Fibroblast of lung (primary cell): ENCODE measurements around the gene FAM184B. TPM values are rescaled to one million over a fixed set of nuclear protein-coding genes. Genes with fewer than 3 reads are reported as not detected.

Experiments used
- DNase-seq, 2 donors: peaks; one replicate each; pipeline versions ENCODE4 v3.0.0 to v3.0.0-alpha.2; 2010; ENCODE audit warnings: low read depth in 2 of 2
- H2AFZ ChIP-seq: 2 replicates; pipeline ENCODE4 v1.5.1; 2012; ENCODE audit warnings: low read length, control low read depth, inconsistent platforms
- H3K27ac ChIP-seq: 2 replicates; pipeline ENCODE4 v1.5.1; 2011; ENCODE audit warnings: low read length, control low read depth; ENCODE audit not compliant: insufficient read depth
- H3K27me3 ChIP-seq: 2 replicates; pipeline ENCODE4 v1.5.1; 2011; ENCODE audit warnings: mild to moderate bottlenecking, low read length; ENCODE audit not compliant: control insufficient read depth, insufficient read depth
- H3K36me3 ChIP-seq: 2 replicates; pipeline ENCODE4 v1.5.1; 2011; ENCODE audit warnings: low read length; ENCODE audit not compliant: control insufficient read depth, insufficient read depth
- H3K4me1 ChIP-seq: 2 replicates; pipeline ENCODE4 v1.5.1; 2011; ENCODE audit warnings: low read length; ENCODE audit not compliant: control insufficient read depth, insufficient read depth; ENCODE audit errors: extremely low read depth
- H3K4me2 ChIP-seq: 2 replicates; pipeline ENCODE4 v1.5.1; 2011; ENCODE audit warnings: low read length, control low read depth; ENCODE audit not compliant: insufficient read depth; ENCODE audit errors: extremely low read depth
- H3K4me3 ChIP-seq, 4 experiments: fragments of 200-600 bp in 1 of 4; sonication (generic) in 1 of 4; replicated peaks in 1 of 4; 2 replicates each; pipeline ENCODE4 v1.5.1; 2011 to 2016; ENCODE audit warnings: low read length in 4 of 4, low read depth in 3 of 4, mild to moderate bottlenecking in 3 of 4, control low read depth in 2 of 4, inconsistent platforms in 1 of 4, mixed read lengths in 1 of 4; ENCODE audit not compliant: insufficient read depth in 1 of 4; ENCODE audit errors: control extremely low read depth in 1 of 4
- H3K79me2 ChIP-seq: 2 replicates; pipeline ENCODE4 v1.5.1; 2012; ENCODE audit warnings: mild to moderate bottlenecking, low read length, inconsistent platforms; ENCODE audit not compliant: control insufficient read depth, insufficient read depth
- H3K9ac ChIP-seq: 2 replicates; pipeline ENCODE4 v1.5.1; 2011; ENCODE audit warnings: mild to moderate bottlenecking, low read length, control low read depth; ENCODE audit not compliant: insufficient read depth
- H3K9me3 ChIP-seq: 2 replicates; pipeline ENCODE4 v1.5.1; 2012; ENCODE audit warnings: low read depth, low read length; ENCODE audit not compliant: control insufficient read depth, insufficient read depth
- H4K20me1 ChIP-seq: 2 replicates; pipeline ENCODE4 v1.5.1; 2011; ENCODE audit warnings: low read length; ENCODE audit not compliant: control insufficient read depth, insufficient read depth; ENCODE audit errors: extremely low read depth
- EZH2 ChIP-seq: IDR thresholded peaks from 2 replicates; pipeline ENCODE4 v1.5.1; 2012; ENCODE audit warnings: low read length, control low read depth, mild to moderate bottlenecking; ENCODE audit errors: missing control alignments
- polyA plus RNA-seq, 2 donors: library from polyadenylated mRNA; depleted of rRNA in 1 of 2; stranded (reverse) in 1 of 2; unstranded in 1 of 2; fragments of >200 nt; gene quantifications; 2 replicates each; pipeline ENCODE4 v1.2.1, GENCODE V29; 2011 to 2012; ENCODE audit warnings: missing spikeins in 1 of 2
- total RNA-seq: library from RNA; depleted of rRNA; stranded (reverse); fragments of >200 nt; gene quantifications from 2 replicates; pipeline ENCODE4 v1.2.1, GENCODE V29; 2014
- TF ChIP-seq, protein P1 (sequence below), 2 donors: IDR thresholded peaks in 1 of 2; conservative IDR thresholded peaks in 1 of 2; 1 replicate in 1 of 2; 2 replicates in 1 of 2; pipeline ENCODE4 v1.5.1; 2011 to 2012; ENCODE audit warnings: low read length in 2 of 2, control low read depth in 1 of 2, inconsistent platforms in 1 of 2, low read depth in 1 of 2, mild to moderate bottlenecking in 1 of 2

The FAM184B gene
- total and polyA plus RNA-seq, 2 donors (not counting 1 experiment from before 2014, with no cell fraction given), result not detected

DNA sequence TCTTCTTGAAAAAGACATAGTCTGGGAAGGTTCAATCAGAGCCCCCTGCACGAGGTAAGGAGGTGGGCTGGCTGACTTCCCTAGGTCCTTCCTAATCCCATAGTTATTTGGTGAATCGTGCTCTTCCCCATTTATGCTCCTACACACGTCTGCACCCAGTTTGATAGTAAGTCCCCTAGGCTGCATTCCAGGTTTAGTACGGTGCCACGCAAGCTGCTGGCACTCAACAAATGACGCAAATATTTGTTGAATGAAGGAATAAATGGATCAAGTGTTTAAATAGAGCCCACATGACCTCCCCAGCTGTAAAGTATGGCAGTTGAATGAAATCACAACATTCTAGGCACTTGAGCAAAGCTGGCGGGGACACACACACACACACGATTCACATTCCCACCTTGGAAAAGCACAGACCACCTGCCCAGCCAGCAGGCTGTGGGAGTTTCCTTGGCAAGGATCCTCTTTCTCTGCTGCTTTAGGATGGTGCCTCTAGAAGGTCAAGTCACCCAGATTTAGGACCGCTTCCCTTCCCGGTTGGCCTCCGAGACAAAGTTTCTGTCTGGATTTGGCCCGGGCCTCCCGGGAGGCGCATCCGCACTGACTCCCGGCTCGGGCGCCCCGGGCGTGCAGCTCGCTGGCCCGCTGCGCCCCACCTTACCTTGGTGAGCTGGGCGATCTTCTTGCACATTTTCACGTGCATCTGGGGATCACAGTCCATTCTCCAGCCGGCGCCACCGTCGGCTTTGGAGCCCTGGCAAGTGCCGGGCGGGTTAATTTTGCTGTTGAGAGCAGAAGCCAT lies 721 bp downstream of the FAM184B start:
- H3K36me3 ChIP-seq, result no peaks in the 10 kb centered on the region
- H3K27me3 ChIP-seq, result peaks cover 19% of the 10 kb centered on the region
- H4K20me1 ChIP-seq, result no peaks in the 10 kb centered on the region
- peaks cover 2% of the 10 kb centered on the region for H3K4me1 ChIP-seq
- TF ChIP-seq, protein P1, sequence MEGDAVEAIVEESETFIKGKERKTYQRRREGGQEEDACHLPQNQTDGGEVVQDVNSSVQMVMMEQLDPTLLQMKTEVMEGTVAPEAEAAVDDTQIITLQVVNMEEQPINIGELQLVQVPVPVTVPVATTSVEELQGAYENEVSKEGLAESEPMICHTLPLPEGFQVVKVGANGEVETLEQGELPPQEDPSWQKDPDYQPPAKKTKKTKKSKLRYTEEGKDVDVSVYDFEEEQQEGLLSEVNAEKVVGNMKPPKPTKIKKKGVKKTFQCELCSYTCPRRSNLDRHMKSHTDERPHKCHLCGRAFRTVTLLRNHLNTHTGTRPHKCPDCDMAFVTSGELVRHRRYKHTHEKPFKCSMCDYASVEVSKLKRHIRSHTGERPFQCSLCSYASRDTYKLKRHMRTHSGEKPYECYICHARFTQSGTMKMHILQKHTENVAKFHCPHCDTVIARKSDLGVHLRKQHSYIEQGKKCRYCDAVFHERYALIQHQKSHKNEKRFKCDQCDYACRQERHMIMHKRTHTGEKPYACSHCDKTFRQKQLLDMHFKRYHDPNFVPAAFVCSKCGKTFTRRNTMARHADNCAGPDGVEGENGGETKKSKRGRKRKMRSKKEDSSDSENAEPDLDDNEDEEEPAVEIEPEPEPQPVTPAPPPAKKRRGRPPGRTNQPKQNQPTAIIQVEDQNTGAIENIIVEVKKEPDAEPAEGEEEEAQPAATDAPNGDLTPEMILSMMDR (conservative IDR thresholded peaks at IDR 0.05 in 1 of 2, IDR thresholded peaks at IDR 0.05 in 1 of 2; ENCODE audit: low read depth in 1 of 2, low read length in 2 of 2), result no peak
- TF ChIP-seq EZH2, result peak; percentile 61
- H3K27ac ChIP-seq, result no peak overlapping the region
- no peak overlapping the region for H3K9ac ChIP-seq
- no peaks in the 10 kb centered on the region for H3K9me3 ChIP-seq
- H3K4me2 ChIP-seq, result peak overlapping the region; percentile 81
- peak overlapping the region; percentile 38 to 56 (median 42) for H3K4me3 ChIP-seq
- peak in 1 of 2 donors; percentile 69 for DNase-seq
- H3K79me2 ChIP-seq, result no peaks in the 10 kb centered on the region
- peak overlapping the region; percentile 43 for H2AFZ ChIP-seq

DNA sequence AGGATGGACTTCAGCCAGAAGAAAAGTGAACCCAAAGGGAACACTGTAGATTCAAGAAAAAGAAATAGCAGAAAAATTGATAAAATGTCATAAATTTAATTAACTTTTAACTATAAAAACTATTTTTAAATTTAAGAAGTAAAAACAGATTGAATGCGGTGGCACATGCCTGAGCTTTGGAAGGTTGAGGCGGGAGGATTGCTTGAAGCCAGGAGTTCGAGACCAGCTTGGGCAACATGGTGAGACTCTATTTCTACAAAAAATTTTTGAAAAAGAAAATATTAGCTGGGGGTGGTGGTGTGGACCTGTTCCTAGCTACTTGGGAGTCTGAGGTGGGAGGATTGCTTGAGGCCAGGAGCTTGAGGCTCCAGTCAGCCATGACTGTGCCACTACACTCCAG lies 3.0 kb downstream of the FAM184B start:
- Histone ChIP-seq H3K27ac (no peak overlapping the region), H3K79me2 (no peaks in the 10 kb centered on the region), H3K36me3 (no peaks in the 10 kb centered on the region), H4K20me1 (no peaks in the 10 kb centered on the region), H3K4me3 (no peak overlapping the region), H3K4me2 (no peak overlapping the region), H3K9ac (no peak overlapping the region), H3K27me3 (peaks cover 19% of the 10 kb centered on the region), H2AFZ (no peak overlapping the region), H3K9me3 (no peaks in the 10 kb centered on the region), H3K4me1 (peaks cover 2% of the 10 kb centered on the region)
- DNase-seq, result no peak
- TF ChIP-seq, protein P1 (conservative IDR thresholded peaks at IDR 0.05 in 1 of 2, IDR thresholded peaks at IDR 0.05 in 1 of 2; ENCODE audit: low read depth in 1 of 2, low read length in 2 of 2), result no peak
- TF ChIP-seq EZH2, result no peak

DNA sequence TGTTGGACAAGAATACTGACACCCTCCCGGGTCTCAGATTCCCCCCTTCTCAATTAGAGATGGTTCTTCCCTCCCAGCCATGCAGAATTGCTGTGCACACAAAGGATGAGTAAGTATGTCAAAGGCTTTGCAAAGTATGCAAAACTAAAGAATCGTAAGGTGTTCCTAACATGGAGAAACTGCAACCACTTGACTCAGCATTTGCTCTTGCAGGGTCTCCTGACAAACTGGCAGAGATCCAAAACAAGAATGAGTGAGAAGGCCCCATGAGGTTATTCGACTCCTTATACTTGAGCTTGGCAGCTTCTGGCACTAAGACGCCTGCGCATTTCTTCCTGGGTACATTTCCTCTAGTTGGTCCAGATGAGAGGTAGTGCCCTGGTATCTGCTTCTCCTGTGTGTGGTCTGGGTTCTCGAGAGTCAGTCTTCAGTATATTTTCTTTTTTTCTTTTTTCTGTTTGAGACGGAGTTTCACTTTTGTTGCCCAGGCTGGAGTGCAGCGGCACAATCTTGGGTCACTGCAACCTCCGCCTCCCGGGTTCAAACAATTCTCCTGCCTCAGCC lies 8.2 kb downstream of the FAM184B start:
- Histone ChIP-seq H3K36me3 (no peaks in the 10 kb centered on the region), H3K4me3 (no peak overlapping the region), H2AFZ (no peak overlapping the region), H3K27ac (no peak overlapping the region), H3K4me2 (no peak overlapping the region), H3K27me3 (no peaks in the 10 kb centered on the region), H3K9ac (no peak overlapping the region), H3K4me1 (no peaks in the 10 kb centered on the region), H4K20me1 (no peaks in the 10 kb centered on the region), H3K9me3 (no peaks in the 10 kb centered on the region), H3K79me2 (no peaks in the 10 kb centered on the region)
- TF ChIP-seq, protein P1 (conservative IDR thresholded peaks at IDR 0.05 in 1 of 2, IDR thresholded peaks at IDR 0.05 in 1 of 2; ENCODE audit: low read depth in 1 of 2, low read length in 2 of 2), result no peak
- TF ChIP-seq EZH2, result no peak
- DNase-seq, result no peak
